ENCODE results near the gene AURKAIP1. TPM values are rescaled to one million over a fixed set of nuclear protein-coding genes. Genes with fewer than 3 reads are reported as not detected.

AURKAIP1 gene
- total and polyA plus RNA-seq, 9 of the 15 experiments (the other 6 are each of a cell fraction or from before 2014, with no cell fraction given): 7.8 to 478 (median 92.0) TPM

- TF ChIP-seq ZNF586 (CRISPR knock-in tag; conservative IDR thresholded peaks at IDR 0.05) (no peak), GTF2E2 (tag; IDR thresholded peaks at IDR 0.05) (peak; percentile 96), ZNF324 (CRISPR knock-in tag; IDR thresholded peaks at IDR 0.05) (0 out of 2 replicates have a peak, but pooled peaks have one; percentile 43), WHSC1 (IDR thresholded peaks at IDR 0.05; ENCODE audit: low read length) (no peak), USF2 (CRISPR knock-in tag; IDR thresholded peaks at IDR 0.05) (no peak; the same call in 1 of the 2 replicates), ARID2 (IDR thresholded peaks at IDR 0.05) (no peak), ZNF668 (CRISPR knock-in tag; IDR thresholded peaks at IDR 0.05) (no peak), VEZF1 (CRISPR knock-in tag; IDR thresholded peaks at IDR 0.05) (peak; percentile 95), ZNF512 (tag; IDR thresholded peaks at IDR 0.05) (no peak), ZFP1 (CRISPR knock-in tag; IDR thresholded peaks at IDR 0.05) (no peak), ATF7 (IDR thresholded peaks at IDR 0.05) (peak; percentile 97), LCOR (CRISPR knock-in tag; IDR thresholded peaks at IDR 0.05) (peak; percentile 95), LARP7 (IDR thresholded peaks at IDR 0.05) (peak; percentile 88; the same call in 1 of the 2 replicates), CEBPG (CRISPR knock-in tag; IDR thresholded peaks at IDR 0.05) (no peak), CEBPG (tag; conservative IDR thresholded peaks at IDR 0.05 in 1 of 2, IDR thresholded peaks at IDR 0.05 in 1 of 2) (no peak), TCFL5 (CRISPR knock-in tag; conservative IDR thresholded peaks at IDR 0.05) (no peak), PCBP2 (IDR thresholded peaks at IDR 0.05; ENCODE audit: low read depth, low read length, poor library complexity, severe bottlenecking) (no peak), SAP30 (IDR thresholded peaks at IDR 0.05; ENCODE audit: borderline replicate concordance, insufficient read depth, low read depth, low read length, poor library complexity, severe bottlenecking) (peak; percentile 1), C11orf30 (IDR thresholded peaks at IDR 0.05; ENCODE audit: low read depth) (peak; percentile 99), CREBBP (IDR thresholded peaks at IDR 0.05; ENCODE audit: low read depth, low read length) (no peak), SRSF7 (optimal IDR thresholded peaks at IDR 0.05; ENCODE audit: low read depth, low read length) (no peak), ZNF655 (CRISPR knock-in tag; IDR thresholded peaks at IDR 0.05) (no peak), NR0B1 (IDR thresholded peaks at IDR 0.05; ENCODE audit: partially characterized antibody) (no peak)
Observed at GRCh38 chr1:1374929-1375662, at the start of gene AURKAIP1 (continued).

All from K562 (cell line).